HepG2 (cell line): ENCODE data around the gene CYTH1. TPM values are rescaled to one million over a fixed set of nuclear protein-coding genes. Genes with fewer than 3 reads are reported as not detected.

Experiments used
- AKAP8 ChIP-seq: sonication (generic); formaldehyde crosslinking; IDR thresholded peaks from 2 replicates; pipeline ENCODE4 v1.5.1; 2020; ENCODE audit warnings: mild to moderate bottlenecking, missing genetic modification reagents
- RNF219 ChIP-seq: sonication (generic); formaldehyde crosslinking; IDR thresholded peaks from 2 replicates; pipeline ENCODE4 v1.5.0; 2020; ENCODE audit warnings: mild to moderate bottlenecking, missing genetic modification reagents
- polyA plus RNA-seq, 8 experiments: library from polyadenylated mRNA; depleted of rRNA in 3 of 8; stranded (reverse) in 7 of 8; unstranded in 1 of 8; fragments of >200 nt; fragmentation: Illumina TruSeq in 4 of 8; extraction: Trizol in 4 of 8; gene quantifications; 2 replicates each; pipeline versions ENCODE4 v1.2.1 to v1.2.3, GENCODE V29; 2011 to 2016; ENCODE audit warnings: low read depth in 4 of 8, missing spikeins in 1 of 8, mixed read lengths in 1 of 8; ENCODE audit not compliant: insufficient read depth in 1 of 8
- total RNA-seq, 5 experiments: library from RNA; depleted of rRNA; stranded (reverse); fragments of >200 nt; fragmentation: Illumina TruSeq; extraction: Trizol; gene quantifications; 2 replicates each; pipeline ENCODE4 v1.2.3, GENCODE V29; 2016; ENCODE audit warnings: low read depth in 1 of 5
- TF ChIP-seq, protein P1 (sequence below): sonication (generic); formaldehyde crosslinking; IDR thresholded peaks from 2 replicates; pipeline ENCODE4 v1.4.0; 2020; ENCODE audit warnings: missing genetic modification reagents
- TF ChIP-seq, protein P2 (sequence below): sonication (generic); formaldehyde crosslinking; IDR thresholded peaks from 2 replicates; pipeline ENCODE4 v1.4.0; 2020; ENCODE audit warnings: missing genetic modification reagents
- TF ChIP-seq, protein P3 (sequence below): sonication (generic); formaldehyde crosslinking; IDR thresholded peaks from 2 replicates; pipeline ENCODE4 v1.5.1; 2020; ENCODE audit warnings: mild to moderate bottlenecking, missing genetic modification reagents, moderate library complexity

Gene CYTH1
- total and polyA plus RNA-seq, 2 of the 13 experiments (the other 11 are each of a cell fraction or from before 2014, with no cell fraction given): 20.1 to 48.9 TPM

- TF ChIP-seq, protein P1, sequence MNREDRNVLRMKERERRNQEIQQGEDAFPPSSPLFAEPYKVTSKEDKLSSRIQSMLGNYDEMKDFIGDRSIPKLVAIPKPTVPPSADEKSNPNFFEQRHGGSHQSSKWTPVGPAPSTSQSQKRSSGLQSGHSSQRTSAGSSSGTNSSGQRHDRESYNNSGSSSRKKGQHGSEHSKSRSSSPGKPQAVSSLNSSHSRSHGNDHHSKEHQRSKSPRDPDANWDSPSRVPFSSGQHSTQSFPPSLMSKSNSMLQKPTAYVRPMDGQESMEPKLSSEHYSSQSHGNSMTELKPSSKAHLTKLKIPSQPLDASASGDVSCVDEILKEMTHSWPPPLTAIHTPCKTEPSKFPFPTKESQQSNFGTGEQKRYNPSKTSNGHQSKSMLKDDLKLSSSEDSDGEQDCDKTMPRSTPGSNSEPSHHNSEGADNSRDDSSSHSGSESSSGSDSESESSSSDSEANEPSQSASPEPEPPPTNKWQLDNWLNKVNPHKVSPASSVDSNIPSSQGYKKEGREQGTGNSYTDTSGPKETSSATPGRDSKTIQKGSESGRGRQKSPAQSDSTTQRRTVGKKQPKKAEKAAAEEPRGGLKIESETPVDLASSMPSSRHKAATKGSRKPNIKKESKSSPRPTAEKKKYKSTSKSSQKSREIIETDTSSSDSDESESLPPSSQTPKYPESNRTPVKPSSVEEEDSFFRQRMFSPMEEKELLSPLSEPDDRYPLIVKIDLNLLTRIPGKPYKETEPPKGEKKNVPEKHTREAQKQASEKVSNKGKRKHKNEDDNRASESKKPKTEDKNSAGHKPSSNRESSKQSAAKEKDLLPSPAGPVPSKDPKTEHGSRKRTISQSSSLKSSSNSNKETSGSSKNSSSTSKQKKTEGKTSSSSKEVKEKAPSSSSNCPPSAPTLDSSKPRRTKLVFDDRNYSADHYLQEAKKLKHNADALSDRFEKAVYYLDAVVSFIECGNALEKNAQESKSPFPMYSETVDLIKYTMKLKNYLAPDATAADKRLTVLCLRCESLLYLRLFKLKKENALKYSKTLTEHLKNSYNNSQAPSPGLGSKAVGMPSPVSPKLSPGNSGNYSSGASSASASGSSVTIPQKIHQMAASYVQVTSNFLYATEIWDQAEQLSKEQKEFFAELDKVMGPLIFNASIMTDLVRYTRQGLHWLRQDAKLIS (CRISPR knock-in tag): no peak
- TF ChIP-seq RNF219: no peak
- TF ChIP-seq, protein P2, sequence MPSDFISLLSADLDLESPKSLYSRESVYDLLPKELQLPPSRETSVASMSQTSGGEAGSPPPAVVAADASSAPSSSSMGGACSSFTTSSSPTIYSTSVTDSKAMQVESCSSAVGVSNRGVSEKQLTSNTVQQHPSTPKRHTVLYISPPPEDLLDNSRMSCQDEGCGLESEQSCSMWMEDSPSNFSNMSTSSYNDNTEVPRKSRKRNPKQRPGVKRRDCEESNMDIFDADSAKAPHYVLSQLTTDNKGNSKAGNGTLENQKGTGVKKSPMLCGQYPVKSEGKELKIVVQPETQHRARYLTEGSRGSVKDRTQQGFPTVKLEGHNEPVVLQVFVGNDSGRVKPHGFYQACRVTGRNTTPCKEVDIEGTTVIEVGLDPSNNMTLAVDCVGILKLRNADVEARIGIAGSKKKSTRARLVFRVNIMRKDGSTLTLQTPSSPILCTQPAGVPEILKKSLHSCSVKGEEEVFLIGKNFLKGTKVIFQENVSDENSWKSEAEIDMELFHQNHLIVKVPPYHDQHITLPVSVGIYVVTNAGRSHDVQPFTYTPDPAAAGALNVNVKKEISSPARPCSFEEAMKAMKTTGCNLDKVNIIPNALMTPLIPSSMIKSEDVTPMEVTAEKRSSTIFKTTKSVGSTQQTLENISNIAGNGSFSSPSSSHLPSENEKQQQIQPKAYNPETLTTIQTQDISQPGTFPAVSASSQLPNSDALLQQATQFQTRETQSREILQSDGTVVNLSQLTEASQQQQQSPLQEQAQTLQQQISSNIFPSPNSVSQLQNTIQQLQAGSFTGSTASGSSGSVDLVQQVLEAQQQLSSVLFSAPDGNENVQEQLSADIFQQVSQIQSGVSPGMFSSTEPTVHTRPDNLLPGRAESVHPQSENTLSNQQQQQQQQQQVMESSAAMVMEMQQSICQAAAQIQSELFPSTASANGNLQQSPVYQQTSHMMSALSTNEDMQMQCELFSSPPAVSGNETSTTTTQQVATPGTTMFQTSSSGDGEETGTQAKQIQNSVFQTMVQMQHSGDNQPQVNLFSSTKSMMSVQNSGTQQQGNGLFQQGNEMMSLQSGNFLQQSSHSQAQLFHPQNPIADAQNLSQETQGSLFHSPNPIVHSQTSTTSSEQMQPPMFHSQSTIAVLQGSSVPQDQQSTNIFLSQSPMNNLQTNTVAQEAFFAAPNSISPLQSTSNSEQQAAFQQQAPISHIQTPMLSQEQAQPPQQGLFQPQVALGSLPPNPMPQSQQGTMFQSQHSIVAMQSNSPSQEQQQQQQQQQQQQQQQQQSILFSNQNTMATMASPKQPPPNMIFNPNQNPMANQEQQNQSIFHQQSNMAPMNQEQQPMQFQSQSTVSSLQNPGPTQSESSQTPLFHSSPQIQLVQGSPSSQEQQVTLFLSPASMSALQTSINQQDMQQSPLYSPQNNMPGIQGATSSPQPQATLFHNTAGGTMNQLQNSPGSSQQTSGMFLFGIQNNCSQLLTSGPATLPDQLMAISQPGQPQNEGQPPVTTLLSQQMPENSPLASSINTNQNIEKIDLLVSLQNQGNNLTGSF (CRISPR knock-in tag): no peak
- no peak for TF ChIP-seq AKAP8
- TF ChIP-seq, protein P3, sequence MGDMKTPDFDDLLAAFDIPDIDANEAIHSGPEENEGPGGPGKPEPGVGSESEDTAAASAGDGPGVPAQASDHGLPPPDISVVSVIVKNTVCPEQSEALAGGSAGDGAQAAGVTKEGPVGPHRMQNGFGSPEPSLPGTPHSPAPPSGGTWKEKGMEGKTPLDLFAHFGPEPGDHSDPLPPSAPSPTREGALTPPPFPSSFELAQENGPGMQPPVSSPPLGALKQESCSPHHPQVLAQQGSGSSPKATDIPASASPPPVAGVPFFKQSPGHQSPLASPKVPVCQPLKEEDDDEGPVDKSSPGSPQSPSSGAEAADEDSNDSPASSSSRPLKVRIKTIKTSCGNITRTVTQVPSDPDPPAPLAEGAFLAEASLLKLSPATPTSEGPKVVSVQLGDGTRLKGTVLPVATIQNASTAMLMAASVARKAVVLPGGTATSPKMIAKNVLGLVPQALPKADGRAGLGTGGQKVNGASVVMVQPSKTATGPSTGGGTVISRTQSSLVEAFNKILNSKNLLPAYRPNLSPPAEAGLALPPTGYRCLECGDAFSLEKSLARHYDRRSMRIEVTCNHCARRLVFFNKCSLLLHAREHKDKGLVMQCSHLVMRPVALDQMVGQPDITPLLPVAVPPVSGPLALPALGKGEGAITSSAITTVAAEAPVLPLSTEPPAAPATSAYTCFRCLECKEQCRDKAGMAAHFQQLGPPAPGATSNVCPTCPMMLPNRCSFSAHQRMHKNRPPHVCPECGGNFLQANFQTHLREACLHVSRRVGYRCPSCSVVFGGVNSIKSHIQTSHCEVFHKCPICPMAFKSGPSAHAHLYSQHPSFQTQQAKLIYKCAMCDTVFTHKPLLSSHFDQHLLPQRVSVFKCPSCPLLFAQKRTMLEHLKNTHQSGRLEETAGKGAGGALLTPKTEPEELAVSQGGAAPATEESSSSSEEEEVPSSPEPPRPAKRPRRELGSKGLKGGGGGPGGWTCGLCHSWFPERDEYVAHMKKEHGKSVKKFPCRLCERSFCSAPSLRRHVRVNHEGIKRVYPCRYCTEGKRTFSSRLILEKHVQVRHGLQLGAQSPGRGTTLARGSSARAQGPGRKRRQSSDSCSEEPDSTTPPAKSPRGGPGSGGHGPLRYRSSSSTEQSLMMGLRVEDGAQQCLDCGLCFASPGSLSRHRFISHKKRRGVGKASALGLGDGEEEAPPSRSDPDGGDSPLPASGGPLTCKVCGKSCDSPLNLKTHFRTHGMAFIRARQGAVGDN (CRISPR knock-in tag): no peak
Measured at GRCh38 chr17:78704594-78704993, 77.5 kb downstream of the CYTH1 start (continued).
